NT2/D1 (cell line): ENCODE results near the gene HS3ST5.

Source experiments
- SUZ12 ChIP-seq: IDR thresholded peaks from 2 replicates; pipeline ENCODE4 v1.6.1; 2011; ENCODE audit not compliant: insufficient read length, insufficient read depth; ENCODE audit errors: extremely low read depth
- YY1 ChIP-seq: IDR thresholded peaks from 2 replicates; pipeline ENCODE4 v1.6.1; 2011; ENCODE audit not compliant: insufficient read length, insufficient read depth
- ZNF274 ChIP-seq: IDR thresholded peaks from 2 replicates; pipeline ENCODE4 v1.6.1; 2011; ENCODE audit warnings: mild to moderate bottlenecking, low read depth, low read length

GRCh38 chr6:114169763-114170162, 173.1 kb downstream of the HS3ST5 start:
- no peak for TF ChIP-seq SUZ12
- no peak for TF ChIP-seq ZNF274
- no peak for TF ChIP-seq YY1
